Coronary artery (tissue), 2 donors: Measurements from ENCODE around the gene CATSPERE.
"Not testable (repeated sequence)": the region's sequence is repeated elsewhere in the genome, so short reads cannot be mapped to it uniquely, and the experiment has no call there.

Experiments
- DNase-seq: peaks from one replicate; pipeline ENCODE4 v3.0.0-alpha.2; 2017; ENCODE audit warnings: low spot score
- H3K27ac ChIP-seq, 2 donors: fragments of 200-600 bp; sonication (generic); one replicate each; pipeline ENCODE4 v1.5.1; 2016 to 2019
- H3K4me3 ChIP-seq: fragments of 200-600 bp; sonication (generic); 2 replicates; pipeline ENCODE4 v1.5.1; 2016; ENCODE audit warnings: mild to moderate bottlenecking, moderate library complexity
- CTCF ChIP-seq: fragments of 200-600 bp; sonication (generic); IDR thresholded peaks from one replicate; pipeline ENCODE4 v1.5.1; 2019; ENCODE audit warnings: antibody characterized with exemption

CATSPERE gene

GRCh38 chr1:244545511-244545910 is 84.4 kb downstream of the CATSPERE start:
- no peak overlapping the region for H3K4me3 ChIP-seq
- DNase-seq, result no peak
- H3K27ac ChIP-seq, result no peak overlapping the region
- no peak for TF ChIP-seq CTCF

GRCh38 chr1:244548558-244549115 is 87.6 kb downstream of the CATSPERE start:
- no peak overlapping the region for H3K27ac ChIP-seq
- no peak for TF ChIP-seq CTCF
- no peak overlapping the region for H3K4me3 ChIP-seq
- DNase-seq, result no peak

- TF ChIP-seq CTCF, result no peak
- Histone ChIP-seq H3K27ac (no peak overlapping the region), H3K4me3 (no peak overlapping the region)
- no peak for DNase-seq
Measured at GRCh38 chr1:244552336-244552735, 91.3 kb downstream of the CATSPERE start.

GRCh38 chr1:244556263-244556662 is 95.2 kb downstream of the CATSPERE start:
- H3K4me3 ChIP-seq, result no peak overlapping the region
- H3K27ac ChIP-seq, result no peak overlapping the region
- no peak for DNase-seq
- no peak for TF ChIP-seq CTCF

DNA sequence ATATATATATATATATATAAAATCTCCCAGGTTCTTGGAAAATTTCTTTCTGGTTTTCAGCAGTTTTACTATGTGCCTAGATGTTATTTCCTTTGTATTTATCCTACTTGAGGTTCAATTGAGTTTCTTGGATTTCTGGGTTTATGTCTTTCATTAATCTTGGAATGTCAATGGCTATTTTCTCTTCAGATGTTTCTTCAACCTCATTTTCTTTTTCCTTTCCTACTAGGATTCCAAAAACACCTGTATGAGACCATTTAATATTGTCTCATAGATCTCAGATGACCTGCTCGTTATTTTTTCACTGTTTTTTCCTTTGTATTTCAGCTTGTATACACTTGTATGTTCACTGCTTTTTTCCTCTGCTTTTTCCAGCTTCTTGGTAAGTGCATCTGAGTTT is 96.5 kb downstream of the CATSPERE start:
- TF ChIP-seq CTCF, result no peak
- no peak for DNase-seq
- H3K27ac ChIP-seq, result no peak overlapping the region
- no peak overlapping the region for H3K4me3 ChIP-seq

GRCh38 chr1:244559561-244559960 is 98.5 kb downstream of the CATSPERE start:
- H3K4me3 ChIP-seq, result no peak overlapping the region
- TF ChIP-seq CTCF, result no peak
- no peak overlapping the region for H3K27ac ChIP-seq
- DNase-seq, result no peak

DNA sequence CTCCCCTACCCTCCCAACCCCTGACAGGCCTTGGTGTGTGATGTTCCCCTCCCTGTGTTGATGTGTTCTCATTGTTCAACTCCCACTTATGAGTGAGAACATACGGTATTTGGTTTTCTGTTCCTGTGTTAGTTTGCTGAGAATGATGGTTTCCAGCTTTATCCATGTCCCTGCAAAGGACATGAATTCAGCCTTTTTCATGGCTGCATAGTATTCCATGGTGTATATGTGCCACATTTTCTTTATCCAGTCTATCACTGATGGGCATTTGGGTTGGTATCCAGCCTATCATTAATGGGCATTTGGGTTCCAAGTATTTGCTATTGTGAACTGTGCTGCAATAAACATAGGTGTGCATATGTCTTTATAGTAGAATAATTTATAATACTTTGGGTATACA is 101.8 kb downstream of the CATSPERE start:
- DNase-seq, H3K4me3 ChIP-seq, H3K27ac ChIP-seq: not testable (repeated sequence)

- Histone ChIP-seq H3K27ac (no peak overlapping the region), H3K4me3 (no peak overlapping the region)
- DNase-seq, result no peak
- no peak for TF ChIP-seq CTCF
Measured at GRCh38 chr1:244573768-244574167, 112.7 kb downstream of the CATSPERE start.
